Natural killer cell (primary cell): ENCODE results near the gene TMCC1. TPM values are rescaled to one million over a fixed set of nuclear protein-coding genes. Genes with fewer than 3 reads are reported as not detected.

Experiments used
- ATAC-seq, 3 donors: fragments of 150-1000 bp in 2 of 3; fragments of 200-7000 bp in 1 of 3; cut with Tn5 transposase; 1 replicate in 1 of 3; 2 replicates in 2 of 3; pipeline ENCODE4 v1.10.0; 2021; ENCODE audit warnings: mild to moderate bottlenecking in 2 of 3, moderate library complexity in 2 of 3
- DNase-seq, 2 donors: peaks; one replicate each; pipeline versions ENCODE4 v3.0.0 to v3.0.0-alpha.2; 2013 to 2021; ENCODE audit warnings: mixed read lengths in 1 of 2
- H3K27ac ChIP-seq: one replicate; pipeline ENCODE4 v1.5.1; 2013; ENCODE audit warnings: mild to moderate bottlenecking, low read length
- H3K27me3 ChIP-seq: one replicate; pipeline ENCODE4 v1.6.1; 2013; ENCODE audit warnings: low read length; ENCODE audit not compliant: control insufficient read depth, insufficient read depth
- H3K36me3 ChIP-seq: one replicate; pipeline ENCODE4 v1.6.1; 2013; ENCODE audit warnings: low read length; ENCODE audit not compliant: control insufficient read depth, insufficient read depth
- H3K4me1 ChIP-seq: one replicate; pipeline ENCODE4 v1.6.1; 2013; ENCODE audit warnings: low read length; ENCODE audit not compliant: control insufficient read depth, insufficient read depth
- H3K4me3 ChIP-seq: one replicate; pipeline ENCODE4 v1.5.1; 2013; ENCODE audit warnings: low read length
- H3K9me3 ChIP-seq: one replicate; pipeline ENCODE4 v1.6.1; 2013; ENCODE audit warnings: low read length; ENCODE audit not compliant: control insufficient read depth, insufficient read depth
- H3K27ac Mint-ChIP-seq, 2 donors: one replicate each; pipeline ENCODE4 v1.8.0; 2022; ENCODE audit warnings: mild to moderate bottlenecking in 2 of 2, mixed read lengths in 2 of 2, moderate library complexity in 1 of 2
- H3K27me3 Mint-ChIP-seq, 2 donors: one replicate each; pipeline ENCODE4 v1.8.0; 2022; ENCODE audit warnings: low read depth in 2 of 2, mixed read lengths in 2 of 2
- H3K36me3 Mint-ChIP-seq: one replicate; pipeline ENCODE4 v1.8.0; 2022; ENCODE audit warnings: mixed read lengths
- H3K4me1 Mint-ChIP-seq, 2 donors: one replicate each; pipeline ENCODE4 v1.8.0; 2022; ENCODE audit warnings: mixed read lengths in 2 of 2
- H3K4me3 Mint-ChIP-seq: one replicate; pipeline ENCODE4 v1.8.0; 2022; ENCODE audit warnings: mild to moderate bottlenecking, moderate library complexity, mixed read lengths
- H3K9me3 Mint-ChIP-seq, 2 donors: one replicate each; pipeline ENCODE4 v1.8.0; 2022; ENCODE audit warnings: mixed read lengths in 2 of 2
- WGBS: methylation state at CpG from one replicate; pipeline ENCODE4 v1.1.7; 2013; ENCODE audit warnings: missing lambda C conversion rate; ENCODE audit not compliant: insufficient coverage; 5-methylcytosine and 5-hydroxymethylcytosine counted together
- intact Hi-C: fragments of 100-400 bp; cut with micrococcal nuclease; formaldehyde crosslinking; loops from one replicate; pipeline ENCODE4 v1.14.2; 2022
- total RNA-seq, 4 donors: library from RNA; stranded (reverse); fragments of 120-200 nt in 1 of 4; gene quantifications; one replicate each; pipeline versions ENCODE4 v1.2.3 to v1.2.4, GENCODE V29; 2013 to 2022
- TF ChIP-seq, protein P1 (sequence below): fragments of 200-600 bp; IDR thresholded peaks from one replicate; pipeline ENCODE4 v1.8.0; 2022; ENCODE audit warnings: antibody characterized with exemption

TMCC1 gene
- total RNA-seq, 3 donors from 2014 or later (not counting 1 experiment from before 2014, with no cell fraction given), result 26.4 to 36.7 (median 31.7) TPM

- H3K27me3 Mint-ChIP-seq, result no peaks in the 10 kb centered on the region
- H3K4me3 ChIP-seq, result no peak overlapping the region
- ATAC-seq (no peak), DNase-seq (no peak)
- no peaks in the 10 kb centered on the region for H3K9me3 ChIP-seq
- H3K27me3 ChIP-seq, result no peaks in the 10 kb centered on the region
- H3K4me1 Mint-ChIP-seq, result peaks cover 10 to 12% of the 10 kb centered on the region in 2 donors
- H3K9me3 Mint-ChIP-seq, result no peaks in the 10 kb centered on the region
- H3K4me1 ChIP-seq, result no peaks in the 10 kb centered on the region
- H3K4me3 Mint-ChIP-seq, result no peak overlapping the region
- no peaks in the 10 kb centered on the region for H3K36me3 Mint-ChIP-seq
- H3K27ac Mint-ChIP-seq, result no peak overlapping the region
- H3K27ac ChIP-seq, result no peak overlapping the region
- H3K36me3 ChIP-seq, result peaks cover 7% of the 10 kb centered on the region
- intact Hi-C loops, result loop anchor here (10.0 kb wide), 1 partner anchor 170 kb away; no protein-coding TSS in a partner anchor
- TF ChIP-seq, protein P1, sequence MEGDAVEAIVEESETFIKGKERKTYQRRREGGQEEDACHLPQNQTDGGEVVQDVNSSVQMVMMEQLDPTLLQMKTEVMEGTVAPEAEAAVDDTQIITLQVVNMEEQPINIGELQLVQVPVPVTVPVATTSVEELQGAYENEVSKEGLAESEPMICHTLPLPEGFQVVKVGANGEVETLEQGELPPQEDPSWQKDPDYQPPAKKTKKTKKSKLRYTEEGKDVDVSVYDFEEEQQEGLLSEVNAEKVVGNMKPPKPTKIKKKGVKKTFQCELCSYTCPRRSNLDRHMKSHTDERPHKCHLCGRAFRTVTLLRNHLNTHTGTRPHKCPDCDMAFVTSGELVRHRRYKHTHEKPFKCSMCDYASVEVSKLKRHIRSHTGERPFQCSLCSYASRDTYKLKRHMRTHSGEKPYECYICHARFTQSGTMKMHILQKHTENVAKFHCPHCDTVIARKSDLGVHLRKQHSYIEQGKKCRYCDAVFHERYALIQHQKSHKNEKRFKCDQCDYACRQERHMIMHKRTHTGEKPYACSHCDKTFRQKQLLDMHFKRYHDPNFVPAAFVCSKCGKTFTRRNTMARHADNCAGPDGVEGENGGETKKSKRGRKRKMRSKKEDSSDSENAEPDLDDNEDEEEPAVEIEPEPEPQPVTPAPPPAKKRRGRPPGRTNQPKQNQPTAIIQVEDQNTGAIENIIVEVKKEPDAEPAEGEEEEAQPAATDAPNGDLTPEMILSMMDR, result no peak
- 99% methylated on average over 4 of the region's 4 CpGs for WGBS
Measured at GRCh38 chr3:129655291-129655700, 238.2 kb downstream of the TMCC1 start.

GRCh38 chr3:129654131-129654530 is 239.4 kb downstream of the TMCC1 start:
- no peak overlapping the region for H3K4me3 ChIP-seq
- no peaks in the 10 kb centered on the region for H3K9me3 ChIP-seq
- intact Hi-C loops, result loop anchor here (10.0 kb wide), 1 partner anchor 171 kb away; no protein-coding TSS in a partner anchor
- Mint-ChIP-seq H3K27ac (no peak overlapping the region), H3K4me1 (peaks cover 14 to 16% of the 10 kb centered on the region in 2 donors), H3K27me3 (no peaks in the 10 kb centered on the region), H3K4me3 (no peak overlapping the region), H3K36me3 (no peaks in the 10 kb centered on the region), H3K9me3 (no peaks in the 10 kb centered on the region)
- H3K27me3 ChIP-seq, result no peaks in the 10 kb centered on the region
- DNase-seq, result no peak
- H3K4me1 ChIP-seq, result no peaks in the 10 kb centered on the region
- TF ChIP-seq, protein P1, result no peak
- no peak overlapping the region for H3K27ac ChIP-seq
- no peak for ATAC-seq
- 100% methylated on average over 1 of the region's 1 CpG for WGBS
- H3K36me3 ChIP-seq, result peaks cover 7% of the 10 kb centered on the region

DNA sequence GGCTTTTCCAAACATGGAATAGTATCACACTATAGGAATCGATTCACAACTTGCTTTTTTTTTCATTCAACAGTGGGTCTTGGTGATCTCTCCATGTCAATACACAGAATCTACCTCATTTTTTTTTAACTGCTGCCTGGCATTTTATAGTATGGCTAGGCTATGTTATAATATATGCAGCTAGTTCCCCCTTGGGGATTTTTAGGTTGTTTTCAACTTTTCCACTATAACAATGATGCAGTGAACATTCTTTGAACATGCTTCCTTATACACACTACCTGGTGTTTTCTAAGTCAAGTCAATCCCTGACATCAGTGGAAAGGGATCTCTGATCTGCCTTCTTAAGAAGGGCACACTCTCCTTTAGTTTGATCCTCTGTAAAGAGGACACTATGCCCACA is 240.5 kb downstream of the TMCC1 start:
- DNase-seq (no peak), ATAC-seq (no peak)
- peaks cover 7% of the 10 kb centered on the region for H3K36me3 ChIP-seq
- Mint-ChIP-seq H3K36me3 (no peaks in the 10 kb centered on the region), H3K4me1 (peaks cover 9 to 10% of the 10 kb centered on the region in 2 donors), H3K27me3 (no peaks in the 10 kb centered on the region), H3K27ac (no peak overlapping the region), H3K4me3 (no peak overlapping the region), H3K9me3 (no peaks in the 10 kb centered on the region)
- WGBS, result 71% methylated on average over 1 of the region's 1 CpG
- H3K9me3 ChIP-seq, result no peaks in the 10 kb centered on the region
- H3K4me3 ChIP-seq, result no peak overlapping the region
- H3K27ac ChIP-seq, result no peak overlapping the region
- no peaks in the 10 kb centered on the region for H3K27me3 ChIP-seq
- TF ChIP-seq, protein P1, result no peak
- no peaks in the 10 kb centered on the region for H3K4me1 ChIP-seq
- intact Hi-C loops, result loop anchor here (10.0 kb wide), 1 partner anchor 172 kb away; no protein-coding TSS in a partner anchor
